Measurements from ENCODE around the gene SPIRE1. TPM values are rescaled to one million over a fixed set of nuclear protein-coding genes. Genes with fewer than 3 reads are reported as not detected.

SPIRE1 gene
- total RNA-seq, 4 donors from 2014 or later = 1.9 to 25.3 (median 13.4) TPM

- Histone ChIP-seq H3K27me3 (no peaks in the 10 kb centered on the region), H3K27ac (no peak overlapping the region), H3K4me1 (peaks cover 0 to 6% (median 0%) of the 10 kb centered on the region in 3 donors), H3K9me3 (no peaks in the 10 kb centered on the region), H3K36me3 (peaks cover 0 to 29% (median 0%) of the 10 kb centered on the region in 3 donors), H3K4me3 (no peak overlapping the region)
- intact Hi-C loops (cut with DNase I) = no loop called here
- 78 to 82% methylated on average over 3 of the region's 3 CpGs for WGBS, 2 donors
- no peak for TF ChIP-seq POLR2A (IDR thresholded peaks at IDR 0.05)
- TF ChIP-seq, protein P1, sequence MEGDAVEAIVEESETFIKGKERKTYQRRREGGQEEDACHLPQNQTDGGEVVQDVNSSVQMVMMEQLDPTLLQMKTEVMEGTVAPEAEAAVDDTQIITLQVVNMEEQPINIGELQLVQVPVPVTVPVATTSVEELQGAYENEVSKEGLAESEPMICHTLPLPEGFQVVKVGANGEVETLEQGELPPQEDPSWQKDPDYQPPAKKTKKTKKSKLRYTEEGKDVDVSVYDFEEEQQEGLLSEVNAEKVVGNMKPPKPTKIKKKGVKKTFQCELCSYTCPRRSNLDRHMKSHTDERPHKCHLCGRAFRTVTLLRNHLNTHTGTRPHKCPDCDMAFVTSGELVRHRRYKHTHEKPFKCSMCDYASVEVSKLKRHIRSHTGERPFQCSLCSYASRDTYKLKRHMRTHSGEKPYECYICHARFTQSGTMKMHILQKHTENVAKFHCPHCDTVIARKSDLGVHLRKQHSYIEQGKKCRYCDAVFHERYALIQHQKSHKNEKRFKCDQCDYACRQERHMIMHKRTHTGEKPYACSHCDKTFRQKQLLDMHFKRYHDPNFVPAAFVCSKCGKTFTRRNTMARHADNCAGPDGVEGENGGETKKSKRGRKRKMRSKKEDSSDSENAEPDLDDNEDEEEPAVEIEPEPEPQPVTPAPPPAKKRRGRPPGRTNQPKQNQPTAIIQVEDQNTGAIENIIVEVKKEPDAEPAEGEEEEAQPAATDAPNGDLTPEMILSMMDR (IDR thresholded peaks at IDR 0.05) = no peak
- DNase-seq = no peak
Measured at GRCh38 chr18:12479536-12479935, 178.4 kb downstream of the SPIRE1 start.

- no peak for DNase-seq
Measured at GRCh38 chr18:12478269-12479047, 179.4 kb downstream of the SPIRE1 start.

GRCh38 chr18:12477606-12478005, 180.3 kb downstream of the SPIRE1 start:
- Histone ChIP-seq H3K4me3 (no peak overlapping the region), H3K36me3 (peaks cover 0 to 35% (median 0%) of the 10 kb centered on the region in 3 donors), H3K27me3 (no peaks in the 10 kb centered on the region), H3K9me3 (no peaks in the 10 kb centered on the region), H3K27ac (no peak overlapping the region), H3K4me1 (peaks cover 0 to 12% (median 0%) of the 10 kb centered on the region in 3 donors)
- 91 to 93% methylated on average over 11 of the region's 11 CpGs for WGBS, 2 donors
- intact Hi-C loops (cut with DNase I) = no loop called here
- DNase-seq = no peak
- no peak for TF ChIP-seq POLR2A (IDR thresholded peaks at IDR 0.05)
- TF ChIP-seq, protein P1 (IDR thresholded peaks at IDR 0.05) = no peak

More at GRCh38 chr18:12478269-12479047, 179.4 kb downstream of the SPIRE1 start:
- Histone ChIP-seq H3K4me1 (peaks cover 0 to 12% (median 0%) of the 10 kb centered on the region in 3 donors), H3K27me3 (no peaks in the 10 kb centered on the region), H3K4me3 (no peak overlapping the region), H3K9me3 (no peaks in the 10 kb centered on the region), H3K27ac (no peak overlapping the region), H3K36me3 (peaks cover 0 to 35% (median 0%) of the 10 kb centered on the region in 3 donors)
- 89 to 91% methylated on average over 12 of the region's 12 CpGs for WGBS, 2 donors
- no peak for TF ChIP-seq POLR2A (IDR thresholded peaks at IDR 0.05)
- TF ChIP-seq, protein P1 (IDR thresholded peaks at IDR 0.05) = no peak
- intact Hi-C loops (cut with DNase I) = no loop called here

- no peak overlapping the region for H3K27ac ChIP-seq
- TF ChIP-seq, protein P1 (IDR thresholded peaks at IDR 0.05) = no peak
- no peak for TF ChIP-seq POLR2A (IDR thresholded peaks at IDR 0.05)
- peaks cover 0 to 12% (median 0%) of the 10 kb centered on the region in 3 donors for H3K4me1 ChIP-seq
- DNase-seq = no peak
- H3K4me3 ChIP-seq = no peak overlapping the region
- H3K36me3 ChIP-seq = peaks cover 0 to 35% (median 0%) of the 10 kb centered on the region in 3 donors
- 79 to 85% methylated on average over 2 of the region's 2 CpGs for WGBS, 2 donors
- intact Hi-C loops (cut with DNase I) = no loop called here
- no peaks in the 10 kb centered on the region for H3K27me3 ChIP-seq
- no peaks in the 10 kb centered on the region for H3K9me3 ChIP-seq
Measured at GRCh38 chr18:12476955-12477354, 181.0 kb downstream of the SPIRE1 start.

DNA sequence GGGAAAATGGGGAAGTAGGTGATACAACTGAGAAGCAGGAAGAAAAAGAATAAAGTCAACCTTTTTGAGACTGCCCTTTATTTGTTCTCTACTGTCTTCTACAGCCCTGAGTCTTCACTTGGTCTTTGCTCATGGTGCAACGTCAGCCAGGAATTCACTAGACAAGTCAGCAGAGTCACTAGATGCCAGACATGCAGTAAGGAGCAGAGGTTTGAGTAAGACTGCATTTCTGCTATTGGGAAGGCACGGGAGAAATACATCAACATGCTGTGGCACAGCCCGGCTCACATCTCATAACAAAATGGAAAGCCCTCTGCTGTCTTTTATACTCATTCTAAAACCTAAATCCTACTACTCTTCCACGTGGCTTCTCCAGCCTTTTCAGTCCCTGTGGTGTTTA, 183.0 kb downstream of the SPIRE1 start:
- Histone ChIP-seq H3K4me3 (no peak overlapping the region), H3K36me3 (peaks cover 0 to 35% (median 0%) of the 10 kb centered on the region in 3 donors), H3K27ac (no peak overlapping the region), H3K4me1 (peaks cover 0 to 29% (median 8%) of the 10 kb centered on the region in 3 donors), H3K27me3 (no peaks in the 10 kb centered on the region), H3K9me3 (no peaks in the 10 kb centered on the region)
- intact Hi-C loops (cut with DNase I) = no loop called here
- DNase-seq = no peak
- TF ChIP-seq POLR2A (IDR thresholded peaks at IDR 0.05) = no peak
- 41 to 60% methylated on average over 4 of the region's 4 CpGs for WGBS, 2 donors

Measured in esophagus squamous epithelium (tissue), 5 donors.